Measurements from ENCODE around the gene UGT2A3. TPM values are rescaled to one million over a fixed set of nuclear protein-coding genes. Genes with fewer than 3 reads are reported as not detected.

The UGT2A3 gene
- total RNA-seq, 4 donors from 2014 or later, result 0.23 TPM; not detected in 3

DNA sequence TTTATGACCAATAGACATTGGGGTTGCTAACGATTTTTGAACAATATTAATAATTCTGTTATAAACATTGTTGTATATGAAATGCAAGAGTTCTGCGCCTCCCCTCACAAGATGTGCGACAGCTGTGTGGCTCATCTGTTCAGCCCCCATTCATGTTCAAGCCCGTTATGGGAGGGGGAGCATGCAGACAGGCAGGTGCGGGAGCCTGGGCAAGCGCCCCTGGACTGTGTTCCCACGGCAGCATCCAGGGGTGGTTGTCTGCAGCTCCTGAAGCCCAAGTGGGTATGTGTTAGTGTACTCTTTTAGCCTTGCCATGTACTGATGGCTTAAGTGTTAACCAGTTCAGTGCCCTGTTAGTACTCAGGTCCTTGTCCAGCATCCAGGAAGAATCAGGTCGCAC is 34.6 kb downstream of the UGT2A3 start:
- Histone ChIP-seq H3K36me3 (no peaks in the 10 kb centered on the region), H3K27me3 (no peaks in the 10 kb centered on the region), H3K27ac (no peak overlapping the region), H3K4me3 (no peak overlapping the region), H3K9me3 (peaks cover 0 to under 1% (median 0%) of the 10 kb centered on the region in 3 donors), H3K4me1 (no peaks in the 10 kb centered on the region)
- TF ChIP-seq, protein P1, sequence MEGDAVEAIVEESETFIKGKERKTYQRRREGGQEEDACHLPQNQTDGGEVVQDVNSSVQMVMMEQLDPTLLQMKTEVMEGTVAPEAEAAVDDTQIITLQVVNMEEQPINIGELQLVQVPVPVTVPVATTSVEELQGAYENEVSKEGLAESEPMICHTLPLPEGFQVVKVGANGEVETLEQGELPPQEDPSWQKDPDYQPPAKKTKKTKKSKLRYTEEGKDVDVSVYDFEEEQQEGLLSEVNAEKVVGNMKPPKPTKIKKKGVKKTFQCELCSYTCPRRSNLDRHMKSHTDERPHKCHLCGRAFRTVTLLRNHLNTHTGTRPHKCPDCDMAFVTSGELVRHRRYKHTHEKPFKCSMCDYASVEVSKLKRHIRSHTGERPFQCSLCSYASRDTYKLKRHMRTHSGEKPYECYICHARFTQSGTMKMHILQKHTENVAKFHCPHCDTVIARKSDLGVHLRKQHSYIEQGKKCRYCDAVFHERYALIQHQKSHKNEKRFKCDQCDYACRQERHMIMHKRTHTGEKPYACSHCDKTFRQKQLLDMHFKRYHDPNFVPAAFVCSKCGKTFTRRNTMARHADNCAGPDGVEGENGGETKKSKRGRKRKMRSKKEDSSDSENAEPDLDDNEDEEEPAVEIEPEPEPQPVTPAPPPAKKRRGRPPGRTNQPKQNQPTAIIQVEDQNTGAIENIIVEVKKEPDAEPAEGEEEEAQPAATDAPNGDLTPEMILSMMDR (IDR thresholded peaks at IDR 0.05), result no peak
- TF ChIP-seq POLR2AphosphoS5 (IDR thresholded peaks at IDR 0.05), result no peak
- TF ChIP-seq EP300 (IDR thresholded peaks at IDR 0.05), result no peak
- TF ChIP-seq POLR2A (IDR thresholded peaks at IDR 0.05), result no peak
- ATAC-seq, result no peak
- 80 to 89% methylated on average over 4 of the region's 8 CpGs for WGBS, 2 donors (ENCODE audit: low coverage in 1 of 2)

DNA sequence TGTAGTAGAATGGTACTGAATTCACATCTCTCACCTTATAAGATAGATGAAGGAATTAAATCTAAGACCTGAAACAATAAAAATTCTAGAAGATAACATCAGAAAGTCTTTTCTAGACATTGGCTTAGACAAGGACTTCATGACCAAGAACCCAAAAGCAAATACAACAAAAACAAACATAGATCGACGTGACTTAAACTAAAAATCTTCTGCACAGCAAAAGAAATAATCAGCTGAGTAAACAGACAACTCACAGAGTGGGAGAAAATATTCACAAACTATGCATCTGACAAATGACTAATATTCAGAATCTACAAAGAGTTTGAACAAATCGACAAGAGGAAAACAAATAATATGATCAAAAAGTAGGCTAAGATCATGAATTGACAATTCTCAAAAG is 38.8 kb downstream of the UGT2A3 start:
- no peaks in the 10 kb centered on the region for H3K27me3 ChIP-seq
- ATAC-seq, result no peak
- WGBS, 2 donors (ENCODE audit: low coverage in 1 of 2), result 64 to 83% methylated on average over 3 of the region's 3 CpGs
- no peaks in the 10 kb centered on the region for H3K9me3 ChIP-seq
- H3K4me1 ChIP-seq, result no peaks in the 10 kb centered on the region
- H3K4me3 ChIP-seq, result no peak overlapping the region
- H3K27ac ChIP-seq, result no peak overlapping the region
- no peak for TF ChIP-seq POLR2AphosphoS5 (IDR thresholded peaks at IDR 0.05)
- TF ChIP-seq, protein P1 (IDR thresholded peaks at IDR 0.05), result no peak
- no peak for TF ChIP-seq EP300 (IDR thresholded peaks at IDR 0.05)
- TF ChIP-seq POLR2A (IDR thresholded peaks at IDR 0.05), result no peak
- H3K36me3 ChIP-seq, result no peaks in the 10 kb centered on the region

DNA sequence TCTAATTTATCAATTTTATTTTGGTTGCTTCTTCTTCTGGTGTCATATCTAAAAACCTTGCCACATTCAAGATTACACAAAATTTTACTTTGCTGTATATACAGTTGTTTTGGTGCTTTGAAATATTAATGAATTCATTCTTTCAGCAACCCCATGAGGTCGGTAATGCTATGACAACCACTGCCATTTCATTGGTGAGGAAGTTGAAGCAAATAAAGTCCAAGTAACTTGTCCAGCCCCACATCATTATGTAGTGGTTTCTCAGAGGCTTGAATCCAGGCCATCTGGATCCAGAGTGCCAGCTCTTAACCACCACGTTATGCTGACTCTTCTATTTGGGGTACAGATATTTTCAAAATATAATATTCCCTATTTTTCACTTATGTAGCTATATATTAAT is 42.2 kb downstream of the UGT2A3 start:
- TF ChIP-seq, protein P1 (IDR thresholded peaks at IDR 0.05), result no peak
- TF ChIP-seq POLR2AphosphoS5 (IDR thresholded peaks at IDR 0.05) (no peak), POLR2A (IDR thresholded peaks at IDR 0.05) (no peak), EP300 (IDR thresholded peaks at IDR 0.05) (no peak)
- Histone ChIP-seq H3K27ac (no peak overlapping the region), H3K36me3 (no peaks in the 10 kb centered on the region), H3K4me1 (peaks cover 0 to 12% (median 0%) of the 10 kb centered on the region in 3 donors), H3K9me3 (no peaks in the 10 kb centered on the region), H3K27me3 (no peaks in the 10 kb centered on the region), H3K4me3 (no peak overlapping the region)
- ATAC-seq, result no peak
- 39% methylated on average over 2 of the region's 2 CpGs for WGBS, 2 donors (ENCODE audit: low coverage in 1 of 2)

DNA sequence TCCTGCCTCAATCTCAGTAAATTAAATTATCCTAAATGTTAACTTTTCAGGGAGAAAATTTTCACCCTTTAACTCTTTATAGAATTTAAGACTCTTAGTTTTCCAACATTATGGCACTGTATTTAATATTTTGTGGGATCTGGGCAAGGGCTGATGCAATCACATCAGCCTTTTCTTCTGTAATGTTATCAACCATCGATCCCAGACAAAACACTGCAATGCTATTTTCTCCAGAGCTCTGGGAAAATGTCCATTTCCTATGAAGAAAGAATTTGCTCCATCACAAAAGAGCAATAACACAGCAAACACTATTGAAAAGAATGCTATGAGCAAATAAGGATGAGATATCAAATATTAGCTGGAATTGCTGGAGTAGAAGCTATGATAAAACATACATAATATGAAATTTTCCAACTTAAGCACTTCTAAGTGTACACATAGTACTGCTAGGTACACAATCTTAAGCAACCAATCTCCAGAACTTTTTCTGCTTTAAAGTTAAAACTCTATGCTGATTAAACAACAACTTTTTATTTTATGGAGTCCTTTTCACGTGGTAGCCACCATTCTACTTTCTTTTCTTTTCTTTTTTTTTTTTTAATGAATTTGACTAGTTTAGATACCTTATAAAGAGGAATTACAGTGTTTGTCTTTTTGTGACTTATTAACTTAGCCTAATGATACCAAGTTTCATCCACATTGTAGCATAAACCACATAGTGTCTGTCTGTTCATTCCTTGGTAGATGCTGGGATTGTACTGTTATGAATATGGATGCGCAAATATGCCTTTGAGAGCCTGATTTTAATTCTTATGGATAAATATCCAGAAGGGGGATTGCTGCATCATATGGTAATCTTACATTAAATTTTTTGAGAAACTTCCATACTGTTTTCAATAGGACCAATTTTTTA is 43.6 kb downstream of the UGT2A3 start:
- Histone ChIP-seq H3K4me3 (no peak overlapping the region), H3K27ac (no peak overlapping the region), H3K4me1 (peaks cover 0 to 14% (median 0%) of the 10 kb centered on the region in 3 donors), H3K9me3 (no peaks in the 10 kb centered on the region), H3K27me3 (no peaks in the 10 kb centered on the region), H3K36me3 (no peaks in the 10 kb centered on the region)
- TF ChIP-seq POLR2AphosphoS5 (IDR thresholded peaks at IDR 0.05) (no peak), EP300 (IDR thresholded peaks at IDR 0.05) (no peak), POLR2A (IDR thresholded peaks at IDR 0.05) (no peak)
- TF ChIP-seq, protein P1 (IDR thresholded peaks at IDR 0.05), result no peak
- ATAC-seq, result no peak
- WGBS, 2 donors (ENCODE audit: low coverage in 1 of 2), result 65 to 67% methylated on average over 2 to 3 of the region's 3 CpGs

DNA sequence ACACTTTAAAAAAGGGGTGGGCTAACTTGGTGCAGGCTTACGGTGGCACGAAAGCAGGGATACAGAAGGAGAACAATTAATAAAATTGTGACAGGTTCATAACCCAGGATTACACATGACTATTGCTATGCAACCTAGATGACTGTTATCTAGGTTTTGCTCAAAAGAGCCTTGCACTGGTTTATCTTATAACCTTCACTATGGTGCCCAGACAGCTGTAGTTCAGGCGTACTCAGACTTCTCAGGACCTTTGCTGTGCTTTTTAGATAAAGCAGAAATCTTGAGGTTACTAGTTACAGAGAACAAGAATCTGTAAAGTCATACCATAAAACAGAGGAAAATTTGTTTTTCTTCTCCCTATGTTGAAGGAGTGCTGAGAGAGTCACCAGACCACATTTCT is 44.4 kb downstream of the UGT2A3 start:
- peaks cover 0 to 14% (median 0%) of the 10 kb centered on the region in 3 donors for H3K4me1 ChIP-seq
- H3K27ac ChIP-seq, result peak overlapping the region in 1 of 4 donors; percentile 41
- TF ChIP-seq POLR2AphosphoS5 (IDR thresholded peaks at IDR 0.05), result no peak
- TF ChIP-seq, protein P1 (IDR thresholded peaks at IDR 0.05), result no peak
- no peak for TF ChIP-seq EP300 (IDR thresholded peaks at IDR 0.05)
- TF ChIP-seq POLR2A (IDR thresholded peaks at IDR 0.05), result no peak
- H3K4me3 ChIP-seq, result no peak overlapping the region
- H3K36me3 ChIP-seq, result no peaks in the 10 kb centered on the region
- H3K27me3 ChIP-seq, result no peaks in the 10 kb centered on the region
- WGBS, 2 donors (ENCODE audit: low coverage in 1 of 2), result 36 to 57% methylated on average over 1 to 3 of the region's 3 CpGs
- no peak for ATAC-seq
- no peaks in the 10 kb centered on the region for H3K9me3 ChIP-seq
